Epithelial cell of proximal tubule (primary cell): Measurements from ENCODE around the gene GLRA1. TPM values are rescaled to one million over a fixed set of nuclear protein-coding genes. Genes with fewer than 3 reads are reported as not detected.
"Not testable (repeated sequence)": the region's sequence is repeated elsewhere in the genome, so short reads cannot be mapped to it uniquely, and the experiment has no call there.

Experiments used
- DNase-seq: peaks from one replicate; pipeline ENCODE4 v3.0.0-alpha.2; 2011; ENCODE audit warnings: low read depth
- H3K4me3 ChIP-seq: 2 replicates; pipeline ENCODE4 v1.5.1; 2011; ENCODE audit warnings: low read depth, mild to moderate bottlenecking, low read length
- CTCF ChIP-seq: conservative IDR thresholded peaks from 2 replicates; pipeline ENCODE4 v1.5.1; 2012; ENCODE audit warnings: low read depth, mild to moderate bottlenecking, low read length
- total RNA-seq: library from RNA; depleted of rRNA; stranded (reverse); fragments of >200 nt; gene quantifications from 2 replicates; pipeline ENCODE4 v1.2.3, GENCODE V29; 2015

Gene GLRA1
- total RNA-seq, 1 donor from 2014 or later, result not detected

DNA sequence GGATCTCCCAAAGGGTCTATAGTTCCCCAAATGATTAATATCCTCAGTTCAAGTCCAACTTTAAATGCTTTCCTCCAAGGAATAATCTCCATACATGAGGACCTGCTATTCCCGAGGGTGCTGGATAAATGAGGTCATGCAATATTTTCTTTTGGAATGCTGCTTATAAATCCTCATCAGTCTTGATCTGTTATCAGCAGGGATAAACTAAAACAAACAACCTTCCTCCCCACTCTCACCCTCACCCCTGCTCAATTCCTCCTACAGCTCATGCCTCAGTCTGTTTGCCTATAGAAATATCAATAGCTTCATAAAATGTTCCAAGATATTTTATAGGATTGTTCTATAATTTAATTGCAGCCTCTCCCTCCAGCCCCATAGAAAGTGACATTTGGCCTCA, 61.1 kb downstream of the GLRA1 start:
- no peak overlapping the region for H3K4me3 ChIP-seq
- TF ChIP-seq CTCF, result no peak
- no peak for DNase-seq

DNA sequence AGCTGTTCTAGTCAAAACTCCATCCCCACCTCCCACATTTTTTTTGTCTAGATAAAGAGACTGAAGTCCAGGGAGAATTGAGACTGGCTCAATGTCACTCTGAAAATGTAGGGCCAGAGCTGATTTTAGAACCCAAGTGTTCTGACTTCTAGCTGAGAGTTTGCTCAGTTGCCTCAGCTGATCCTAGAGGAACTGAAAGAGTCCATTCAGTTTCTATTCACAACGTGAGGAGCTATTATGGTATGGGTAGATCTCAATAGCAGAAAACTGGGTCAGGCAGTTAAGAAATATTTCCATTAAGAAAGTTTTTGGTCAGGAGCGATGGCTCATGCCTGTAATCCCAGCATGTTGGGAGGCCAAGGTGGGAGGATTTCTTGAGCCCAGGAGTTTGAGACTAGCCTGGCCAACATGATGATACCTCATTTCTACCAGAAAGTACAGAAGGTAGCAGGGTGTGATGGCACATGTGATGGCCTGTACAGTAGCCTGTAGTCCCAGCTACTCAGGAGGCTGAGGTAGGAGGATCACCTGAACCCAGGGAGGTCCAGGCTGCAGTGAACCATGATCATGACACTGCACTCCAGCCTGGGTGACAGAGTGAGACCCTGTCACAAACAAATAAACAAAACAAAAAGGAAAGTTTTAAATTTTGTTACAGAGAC, 61.7 kb downstream of the GLRA1 start:
- no peak for DNase-seq

GRCh38 chr5:151860867-151861266, 63.8 kb downstream of the GLRA1 start:
- DNase-seq, H3K4me3 ChIP-seq: not testable (repeated sequence)

More for the DNA sequence above, 61.7 kb downstream of the GLRA1 start:
- TF ChIP-seq CTCF, result no peak
- H3K4me3 ChIP-seq, result no peak overlapping the region

- H3K4me3 ChIP-seq, result no peak overlapping the region
- no peak for DNase-seq
- no peak for TF ChIP-seq CTCF
These were observed 67.8 kb downstream of the GLRA1 start for GRCh38 chr5:151856861-151857260.

- no peak for DNase-seq
- no peak for TF ChIP-seq CTCF
- no peak overlapping the region for H3K4me3 ChIP-seq
These were observed 69.0 kb downstream of the GLRA1 start for GRCh38 chr5:151855701-151856100.

DNA sequence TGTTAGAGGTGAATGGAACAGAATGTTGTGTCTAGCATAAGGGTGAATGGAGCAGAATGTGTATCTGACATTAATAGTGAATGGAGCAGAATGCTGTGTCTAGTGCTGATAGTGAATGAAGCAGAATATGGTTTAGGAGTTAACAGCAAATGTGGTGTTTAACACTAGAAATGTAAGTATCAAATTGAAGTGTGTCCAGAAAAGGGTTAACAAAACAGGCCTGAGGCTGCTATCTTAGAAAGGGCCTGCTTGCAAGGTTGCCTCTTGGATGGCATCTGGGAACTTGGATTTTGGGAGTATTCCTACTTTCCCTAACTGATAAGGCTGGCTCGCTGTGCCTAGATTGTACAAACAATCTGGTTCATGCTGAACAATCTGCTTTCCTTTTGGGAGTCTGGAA, 76.8 kb downstream of the GLRA1 start:
- no peak for DNase-seq
- no peak for TF ChIP-seq CTCF
- H3K4me3 ChIP-seq, result no peak overlapping the region

DNA sequence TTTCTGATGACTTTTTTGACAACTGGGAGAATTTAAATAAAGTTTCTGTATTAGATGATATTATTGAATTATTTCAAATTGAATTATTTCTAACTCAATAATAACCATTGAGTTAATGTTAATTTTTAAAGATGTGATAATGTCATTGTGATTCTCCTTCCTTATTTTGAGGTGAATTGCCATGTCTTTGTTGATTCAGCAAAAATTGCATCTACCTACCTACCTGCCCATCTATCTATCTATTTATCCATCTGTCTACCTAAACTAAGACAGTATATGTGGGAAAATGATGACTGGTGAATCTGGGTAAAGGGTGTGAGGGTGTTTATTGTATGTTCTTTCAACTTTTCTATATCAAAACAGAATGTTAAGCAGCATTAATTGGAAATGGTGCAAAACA, 77.9 kb downstream of the GLRA1 start:
- no peak for TF ChIP-seq CTCF
- no peak for DNase-seq
- H3K4me3 ChIP-seq, result no peak overlapping the region

DNA sequence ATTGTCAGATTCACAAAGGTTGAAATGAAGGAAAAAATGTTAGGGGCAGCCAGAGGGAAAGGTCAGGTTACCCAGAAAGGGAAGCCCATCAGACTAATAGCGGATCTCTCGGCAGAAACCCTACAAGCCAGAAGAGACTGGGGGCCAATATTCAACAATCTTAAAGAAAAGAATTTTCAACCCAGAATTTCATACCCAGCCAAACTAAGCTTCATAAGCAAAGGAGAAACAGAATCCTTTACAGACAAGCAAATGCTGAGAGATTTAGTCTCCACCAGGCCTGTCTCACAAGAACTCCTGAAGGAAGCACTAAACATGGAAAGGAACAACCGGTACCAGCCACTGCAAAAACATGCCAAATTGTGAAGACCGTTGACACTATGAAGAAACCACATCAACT, 91.8 kb downstream of the GLRA1 start:
- H3K4me3 ChIP-seq, DNase-seq: not testable (repeated sequence)
